ENCODE results near the gene ITM2C. TPM values are rescaled to one million over a fixed set of nuclear protein-coding genes. Genes with fewer than 3 reads are reported as not detected.

Gene ITM2C
- total and polyA plus RNA-seq, 9 of the 15 experiments (the other 6 are each of a cell fraction or from before 2014, with no cell fraction given), result 0.49 to 58.8 (median 21.5) TPM

- Histone ChIP-seq H3K27ac (ENCODE audit: extremely low read depth, low read depth, low read length) (no peak overlapping the region), H3K9me3 (replicated peaks; ENCODE audit: control insufficient read depth, insufficient read depth, low read depth, low read length) (no peaks in the 10 kb centered on the region), H4K20me1 (replicated peaks; ENCODE audit: control insufficient read depth, insufficient read depth, low read length) (no peaks in the 10 kb centered on the region), H3K27me3 (ENCODE audit: control insufficient read depth in 2 of 2, insufficient read depth in 2 of 2, low read length in 2 of 2) (no peaks in the 10 kb centered on the region), H2AFZ (ENCODE audit: low read depth, low read length) (no peak overlapping the region), H3K4me2 (ENCODE audit: insufficient read depth, low read length) (no peak overlapping the region), H3K4me3 (no peak overlapping the region), H3K4me1 (replicated peaks in 1 of 2; ENCODE audit: control insufficient read depth in 2 of 2, insufficient read depth in 2 of 2, low read length in 2 of 2) (peaks cover 2 to 10% of the 10 kb centered on the region in 2 experiments; a peak in 4 of 5 replicates), H3K36me3 (ENCODE audit: control insufficient read depth, insufficient read depth, low read length) (no peaks in the 10 kb centered on the region), H3K9ac (ENCODE audit: insufficient read depth in 1 of 2, low read depth in 2 of 2, low read length in 2 of 2) (no peak overlapping the region), H3K9me1 (ENCODE audit: control insufficient read depth, insufficient read depth, low read length) (no peaks in the 10 kb centered on the region), H3K79me2 (ENCODE audit: control insufficient read depth, insufficient read depth, low read length) (no peaks in the 10 kb centered on the region)
- ATAC-seq, result no peak
- no TSS peak for BruUV-seq (replicated peaks)
- 71% methylated on average over 9 of the region's 9 CpGs for WGBS (ENCODE audit: insufficient coverage, low coverage, missing lambda C conversion rate)
- no peak for FAIRE-seq
- in situ Hi-C loops (cut with MboI) (no loop called here), intact Hi-C loops (cut with micrococcal nuclease) (no loop called here)
- POLR2A ChIA-PET, result interaction anchor here (0.6 kb wide), 1 partner anchor 9 kb away, joined by 5 read pairs; no protein-coding TSS in a partner anchor
- DNase-seq (ENCODE audit: extremely low read depth in 1 of 4, low spot score in 3 of 4), result no peak
- CTCF ChIA-PET (ENCODE audit: low intra/inter-chr PET ratio), result interaction anchor here (0.7 kb wide), 1 partner anchor 45 kb away, joined by 4 read pairs; no protein-coding TSS in a partner anchor
- TF ChIP-seq SRSF1 (IDR thresholded peaks at IDR 0.05; ENCODE audit: low read depth, low read length) (no peak), GABPA (tag; conservative IDR thresholded peaks at IDR 0.05; ENCODE audit: low read depth) (no peak), ETV6 (IDR thresholded peaks at IDR 0.05; ENCODE audit: borderline replicate concordance in 1 of 2, low read depth in 2 of 2, low read length in 1 of 2) (no peak), ETV6 (CRISPR knock-in tag; IDR thresholded peaks at IDR 0.05; ENCODE audit: borderline replicate concordance) (no peak), KDM2B (CRISPR knock-in tag; IDR thresholded peaks at IDR 0.05) (no peak), ZNF174 (CRISPR knock-in tag; IDR thresholded peaks at IDR 0.05) (no peak), ZNF311 (CRISPR knock-in tag; IDR thresholded peaks at IDR 0.05) (no peak), HMG20A (CRISPR knock-in tag; conservative IDR thresholded peaks at IDR 0.05) (no peak), ZNF644 (tag; IDR thresholded peaks at IDR 0.05; ENCODE audit: low read depth) (no peak), NCOR1 (IDR thresholded peaks at IDR 0.05) (no peak), ZBTB33 (CRISPR knock-in tag; IDR thresholded peaks at IDR 0.05) (no peak), PRMT5 (CRISPR knock-in tag; IDR thresholded peaks at IDR 0.05) (no peak)
- TF ChIP-seq, protein P1, sequence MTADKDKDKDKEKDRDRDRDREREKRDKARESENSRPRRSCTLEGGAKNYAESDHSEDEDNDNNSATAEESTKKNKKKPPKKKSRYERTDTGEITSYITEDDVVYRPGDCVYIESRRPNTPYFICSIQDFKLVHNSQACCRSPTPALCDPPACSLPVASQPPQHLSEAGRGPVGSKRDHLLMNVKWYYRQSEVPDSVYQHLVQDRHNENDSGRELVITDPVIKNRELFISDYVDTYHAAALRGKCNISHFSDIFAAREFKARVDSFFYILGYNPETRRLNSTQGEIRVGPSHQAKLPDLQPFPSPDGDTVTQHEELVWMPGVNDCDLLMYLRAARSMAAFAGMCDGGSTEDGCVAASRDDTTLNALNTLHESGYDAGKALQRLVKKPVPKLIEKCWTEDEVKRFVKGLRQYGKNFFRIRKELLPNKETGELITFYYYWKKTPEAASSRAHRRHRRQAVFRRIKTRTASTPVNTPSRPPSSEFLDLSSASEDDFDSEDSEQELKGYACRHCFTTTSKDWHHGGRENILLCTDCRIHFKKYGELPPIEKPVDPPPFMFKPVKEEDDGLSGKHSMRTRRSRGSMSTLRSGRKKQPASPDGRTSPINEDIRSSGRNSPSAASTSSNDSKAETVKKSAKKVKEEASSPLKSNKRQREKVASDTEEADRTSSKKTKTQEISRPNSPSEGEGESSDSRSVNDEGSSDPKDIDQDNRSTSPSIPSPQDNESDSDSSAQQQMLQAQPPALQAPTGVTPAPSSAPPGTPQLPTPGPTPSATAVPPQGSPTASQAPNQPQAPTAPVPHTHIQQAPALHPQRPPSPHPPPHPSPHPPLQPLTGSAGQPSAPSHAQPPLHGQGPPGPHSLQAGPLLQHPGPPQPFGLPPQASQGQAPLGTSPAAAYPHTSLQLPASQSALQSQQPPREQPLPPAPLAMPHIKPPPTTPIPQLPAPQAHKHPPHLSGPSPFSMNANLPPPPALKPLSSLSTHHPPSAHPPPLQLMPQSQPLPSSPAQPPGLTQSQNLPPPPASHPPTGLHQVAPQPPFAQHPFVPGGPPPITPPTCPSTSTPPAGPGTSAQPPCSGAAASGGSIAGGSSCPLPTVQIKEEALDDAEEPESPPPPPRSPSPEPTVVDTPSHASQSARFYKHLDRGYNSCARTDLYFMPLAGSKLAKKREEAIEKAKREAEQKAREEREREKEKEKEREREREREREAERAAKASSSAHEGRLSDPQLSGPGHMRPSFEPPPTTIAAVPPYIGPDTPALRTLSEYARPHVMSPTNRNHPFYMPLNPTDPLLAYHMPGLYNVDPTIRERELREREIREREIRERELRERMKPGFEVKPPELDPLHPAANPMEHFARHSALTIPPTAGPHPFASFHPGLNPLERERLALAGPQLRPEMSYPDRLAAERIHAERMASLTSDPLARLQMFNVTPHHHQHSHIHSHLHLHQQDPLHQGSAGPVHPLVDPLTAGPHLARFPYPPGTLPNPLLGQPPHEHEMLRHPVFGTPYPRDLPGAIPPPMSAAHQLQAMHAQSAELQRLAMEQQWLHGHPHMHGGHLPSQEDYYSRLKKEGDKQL (CRISPR knock-in tag; IDR thresholded peaks at IDR 0.05; ENCODE audit: borderline replicate concordance), result no peak
- TF ChIP-seq, protein P2, sequence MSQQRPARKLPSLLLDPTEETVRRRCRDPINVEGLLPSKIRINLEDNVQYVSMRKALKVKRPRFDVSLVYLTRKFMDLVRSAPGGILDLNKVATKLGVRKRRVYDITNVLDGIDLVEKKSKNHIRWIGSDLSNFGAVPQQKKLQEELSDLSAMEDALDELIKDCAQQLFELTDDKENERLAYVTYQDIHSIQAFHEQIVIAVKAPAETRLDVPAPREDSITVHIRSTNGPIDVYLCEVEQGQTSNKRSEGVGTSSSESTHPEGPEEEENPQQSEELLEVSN (IDR thresholded peaks at IDR 0.05; ENCODE audit: borderline replicate concordance in 1 of 2, extremely low read depth in 1 of 2, insufficient read depth in 1 of 2, insufficient read length in 1 of 2, low read depth in 1 of 2, low read length in 1 of 2, poor library complexity in 1 of 2, severe bottlenecking in 1 of 2), result no peak
Measured at GRCh38 chr2:230879891-230880290, 15.1 kb downstream of the ITM2C start.
